ENCODE results near the gene TSPAN14.

GRCh38 chr10:80502621-80503583 is 48.8 kb downstream of the TSPAN14 start:
- no peak for TF ChIP-seq POLR2A (IDR thresholded peaks at IDR 0.05)
- no peak for TF ChIP-seq CTCF (IDR thresholded peaks at IDR 0.05)

Data from lower leg skin (tissue), 3 donors.